Neural progenitor cell (in vitro differentiated cells): ENCODE results near the gene ASB10.

Experiments
- EZH2 ChIP-seq: fragments of 200-600 bp; sonication (generic); IDR thresholded peaks from 2 replicates; pipeline ENCODE4 v1.6.1; 2017; ENCODE audit warnings: antibody characterized with exemption, mild to moderate bottlenecking, moderate library complexity
- EZH2phosphoT487 ChIP-seq: fragments of 200-600 bp; sonication (generic); IDR thresholded peaks from 2 replicates; pipeline ENCODE4 v1.6.1; 2017; ENCODE audit warnings: antibody characterized with exemption
- TF ChIP-seq, protein P1 (sequence below): fragments of 200-600 bp; sonication (generic); IDR thresholded peaks from 2 replicates; pipeline ENCODE4 v1.5.1; 2017; ENCODE audit warnings: antibody characterized with exemption, mild to moderate bottlenecking

DNA sequence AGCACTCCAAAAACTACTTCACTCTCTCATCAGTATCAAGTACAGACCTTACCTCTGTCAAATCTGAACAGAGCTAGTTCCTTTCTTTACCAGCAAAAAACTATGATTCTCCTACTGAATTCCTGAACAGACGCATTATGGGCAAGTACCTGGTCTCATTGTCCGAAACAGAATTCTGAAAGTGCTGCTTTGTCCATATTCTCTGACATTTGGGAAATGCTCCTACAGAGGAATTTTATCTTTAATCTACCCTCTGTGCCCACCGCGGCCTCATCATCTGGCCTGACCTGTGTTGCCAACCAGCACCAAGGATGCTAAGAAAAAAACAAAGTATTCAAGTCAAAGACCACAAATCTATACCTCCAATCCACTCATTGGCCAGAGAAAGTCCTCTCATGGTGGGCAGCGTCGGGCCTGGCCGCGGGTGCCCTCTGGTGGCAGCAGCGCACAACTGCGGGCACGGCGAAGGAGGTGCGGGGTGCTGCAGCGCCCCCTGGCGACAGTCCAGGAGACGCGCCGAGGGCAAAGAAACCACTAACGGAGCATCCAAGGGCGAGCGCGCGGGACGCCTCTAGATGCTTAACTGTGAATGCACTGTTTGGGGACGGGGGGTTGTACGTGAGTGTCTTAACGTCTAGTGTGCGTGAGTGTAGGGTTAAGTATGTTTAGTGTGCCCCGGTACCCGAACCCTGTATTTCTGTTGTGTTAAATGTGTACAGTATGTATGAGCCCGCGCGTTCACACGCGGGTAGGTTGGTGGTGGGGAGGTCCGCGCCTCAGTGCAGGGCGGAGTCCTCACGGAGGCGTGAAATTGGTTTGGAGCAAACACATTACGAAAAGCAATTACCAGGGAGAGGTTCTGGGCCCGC, 14.5 kb downstream of the ASB10 start:
- TF ChIP-seq, protein P1, sequence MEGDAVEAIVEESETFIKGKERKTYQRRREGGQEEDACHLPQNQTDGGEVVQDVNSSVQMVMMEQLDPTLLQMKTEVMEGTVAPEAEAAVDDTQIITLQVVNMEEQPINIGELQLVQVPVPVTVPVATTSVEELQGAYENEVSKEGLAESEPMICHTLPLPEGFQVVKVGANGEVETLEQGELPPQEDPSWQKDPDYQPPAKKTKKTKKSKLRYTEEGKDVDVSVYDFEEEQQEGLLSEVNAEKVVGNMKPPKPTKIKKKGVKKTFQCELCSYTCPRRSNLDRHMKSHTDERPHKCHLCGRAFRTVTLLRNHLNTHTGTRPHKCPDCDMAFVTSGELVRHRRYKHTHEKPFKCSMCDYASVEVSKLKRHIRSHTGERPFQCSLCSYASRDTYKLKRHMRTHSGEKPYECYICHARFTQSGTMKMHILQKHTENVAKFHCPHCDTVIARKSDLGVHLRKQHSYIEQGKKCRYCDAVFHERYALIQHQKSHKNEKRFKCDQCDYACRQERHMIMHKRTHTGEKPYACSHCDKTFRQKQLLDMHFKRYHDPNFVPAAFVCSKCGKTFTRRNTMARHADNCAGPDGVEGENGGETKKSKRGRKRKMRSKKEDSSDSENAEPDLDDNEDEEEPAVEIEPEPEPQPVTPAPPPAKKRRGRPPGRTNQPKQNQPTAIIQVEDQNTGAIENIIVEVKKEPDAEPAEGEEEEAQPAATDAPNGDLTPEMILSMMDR = peak; percentile 100
- TF ChIP-seq EZH2 (peak; percentile 51), EZH2phosphoT487 (no peak)
